Naive thymus-derived CD8-positive, alpha-beta T cell (primary cell): ENCODE data around the gene MAP2K7. TPM values are rescaled to one million over a fixed set of nuclear protein-coding genes. Genes with fewer than 3 reads are reported as not detected.
"Not testable (repeated sequence)": the region's sequence is repeated elsewhere in the genome, so short reads cannot be mapped to it uniquely, and the experiment has no call there.

Source experiments
- ATAC-seq, 2 donors: fragments of 150-1000 bp; cut with Tn5 transposase in 1 of 2; sonication (Bioruptor Pico), chemical (Tn5 transposase) in 1 of 2; 1 replicate in 1 of 2; 2 replicates in 1 of 2; pipeline ENCODE4 v1.10.0; 2021; ENCODE audit warnings: mild to moderate bottlenecking in 2 of 2, moderate library complexity in 2 of 2
- POLR2A ChIA-PET: fragments of 350-600 bp; sonication (Branson Sonifier 250); formaldehyde crosslinking; loops from one replicate; lab custom pipeline; 2021; ENCODE audit warnings: antibody characterized with exemption; lab: Charles Lee
- DNase-seq, 10 donors: peaks; one replicate each; pipeline versions ENCODE4 v3.0.0 to v3.0.0-alpha.2; 2020 to 2022
- H3K27ac Mint-ChIP-seq, 10 donors: one replicate each; pipeline ENCODE4 v1.8.0; 2020 to 2022; ENCODE audit warnings: mild to moderate bottlenecking in 10 of 10, mixed read lengths in 10 of 10, moderate library complexity in 4 of 10, inconsistent platforms in 1 of 10
- H3K27me3 Mint-ChIP-seq, 5 donors: one replicate each; pipeline ENCODE4 v1.8.0; 2021 to 2022; ENCODE audit warnings: mixed read lengths in 5 of 5
- H3K36me3 Mint-ChIP-seq, 3 donors: one replicate each; pipeline ENCODE4 v1.8.0; 2020 to 2022; ENCODE audit warnings: mixed read lengths in 3 of 3, mild to moderate bottlenecking in 2 of 3, inconsistent platforms in 1 of 3
- H3K4me1 Mint-ChIP-seq, 4 donors: one replicate each; pipeline ENCODE4 v1.8.0; 2021 to 2022; ENCODE audit warnings: mixed read lengths in 4 of 4
- H3K4me3 Mint-ChIP-seq, 10 donors: one replicate each; pipeline ENCODE4 v1.8.0; 2020 to 2022; ENCODE audit warnings: mild to moderate bottlenecking in 10 of 10, mixed read lengths in 10 of 10, moderate library complexity in 6 of 10, inconsistent platforms in 1 of 10
- H3K9me3 Mint-ChIP-seq, 9 donors: one replicate each; pipeline ENCODE4 v1.8.0; 2020 to 2022; ENCODE audit warnings: mixed read lengths in 9 of 9, mild to moderate bottlenecking in 3 of 9, inconsistent platforms in 1 of 9, moderate library complexity in 1 of 9
- polyA plus RNA-seq, 3 donors: library from polyadenylated mRNA; unstranded; fragments of 300-500 nt; fragmentation: Illumina TruSeq; gene quantifications; one replicate each; pipeline ENCODE4 v1.2.3, GENCODE V29; 2021
- total RNA-seq, 8 experiments: library from RNA in 2 of 8; stranded (reverse) in 2 of 8; gene quantifications; one replicate each; pipeline ENCODE4 v1.2.3 and lab custom pipeline; 2021 to 2026

The MAP2K7 gene
- total and polyA plus RNA-seq, 5 experiments from 2014 or later = 1.8 to 86.9 (median 5.1) TPM

- ATAC-seq (peak; percentile 46 to 52), DNase-seq (peak; percentile 74 to 92 (median 82))
- peak overlapping the region; percentile 88 to 98 (median 95) for H3K4me3 Mint-ChIP-seq
- POLR2A ChIA-PET = interaction anchor here (0.6 to 4.8 kb wide), 17 partner anchors 14 to 533 kb away, joined by 3 to 66 read pairs (median 4); partner anchors contain the start of genes CTXN1, ELAVL1, MAP2K7 and PET100
- H3K4me1 Mint-ChIP-seq = peaks cover 16 to 41% (median 28%) of the 10 kb centered on the region in 4 donors
- peak overlapping the region; percentile 90 to 98 (median 96) for H3K27ac Mint-ChIP-seq
- no peaks in the 10 kb centered on the region for H3K9me3 Mint-ChIP-seq
- H3K27me3 Mint-ChIP-seq = no peaks in the 10 kb centered on the region
- peaks cover 0 to 20% (median 7%) of the 10 kb centered on the region in 3 donors for H3K36me3 Mint-ChIP-seq
These were observed 40.6 kb downstream of the MAP2K7 start for GRCh38 chr19:7944177-7944761.

GRCh38 chr19:7947939-7948338 is 44.3 kb downstream of the MAP2K7 start:
- Mint-ChIP-seq H3K27me3 (no peaks in the 10 kb centered on the region), H3K27ac (no peak overlapping the region), H3K4me3 (no peak overlapping the region), H3K9me3 (no peaks in the 10 kb centered on the region), H3K4me1 (peaks cover 8 to 14% (median 12%) of the 10 kb centered on the region in 4 donors), H3K36me3 (peaks cover 0 to under 1% (median 0%) of the 10 kb centered on the region in 3 donors)
- POLR2A ChIA-PET = no interaction called here
- ATAC-seq (no peak), DNase-seq (no peak)

- DNase-seq = no peak
- H3K27ac Mint-ChIP-seq = no peak overlapping the region
- H3K4me1 Mint-ChIP-seq = no peaks in the 10 kb centered on the region
- no peaks in the 10 kb centered on the region for H3K27me3 Mint-ChIP-seq
- POLR2A ChIA-PET = interaction anchor here (0.7 kb wide), 1 partner anchor 1005 kb away, joined by 4 read pairs; no protein-coding TSS in a partner anchor
- no peak for ATAC-seq
- peaks cover 0 to 4% (median 0%) of the 10 kb centered on the region in 3 donors for H3K36me3 Mint-ChIP-seq
- H3K4me3 Mint-ChIP-seq = no peak overlapping the region
- H3K9me3 Mint-ChIP-seq = no peaks in the 10 kb centered on the region
These were observed 49.4 kb downstream of the MAP2K7 start for GRCh38 chr19:7953060-7953459.

- no peak overlapping the region for H3K27ac Mint-ChIP-seq
- ATAC-seq = no peak
- no peak overlapping the region for H3K4me3 Mint-ChIP-seq
- no peaks in the 10 kb centered on the region for H3K9me3 Mint-ChIP-seq
- peaks cover 0 to 4% (median 0%) of the 10 kb centered on the region in 3 donors for H3K36me3 Mint-ChIP-seq
- no peaks in the 10 kb centered on the region for H3K27me3 Mint-ChIP-seq
- POLR2A ChIA-PET = no interaction called here
- H3K4me1 Mint-ChIP-seq = no peaks in the 10 kb centered on the region
- no peak for DNase-seq
These were observed 49.9 kb downstream of the MAP2K7 start for GRCh38 chr19:7953576-7953975.

- no peaks in the 10 kb centered on the region for H3K9me3 Mint-ChIP-seq
- no peak for DNase-seq
- H3K27me3 Mint-ChIP-seq = no peaks in the 10 kb centered on the region
- H3K36me3 Mint-ChIP-seq = peaks cover 0 to 11% (median 0%) of the 10 kb centered on the region in 3 donors
- no peaks in the 10 kb centered on the region for H3K4me1 Mint-ChIP-seq
- ATAC-seq = no peak
- H3K27ac Mint-ChIP-seq = peak overlapping the region in 1 of 10 donors; percentile 49
- H3K4me3 Mint-ChIP-seq = no peak overlapping the region
- POLR2A ChIA-PET = no interaction called here
These were observed 52.0 kb downstream of the MAP2K7 start for GRCh38 chr19:7955696-7956095.

- ATAC-seq (no peak), DNase-seq (no peak)
- peaks cover 0 to 32% (median 2%) of the 10 kb centered on the region in 3 donors for H3K36me3 Mint-ChIP-seq
- no peaks in the 10 kb centered on the region for H3K9me3 Mint-ChIP-seq
- no peak overlapping the region for H3K4me3 Mint-ChIP-seq
- peak overlapping the region in 2 of 10 donors; percentile 4 to 37 for H3K27ac Mint-ChIP-seq
- POLR2A ChIA-PET = interaction anchor here (0.7 kb wide), 1 partner anchor 16 kb away, joined by 3 read pairs; no protein-coding TSS in a partner anchor
- H3K27me3 Mint-ChIP-seq = no peaks in the 10 kb centered on the region
- H3K4me1 Mint-ChIP-seq = no peaks in the 10 kb centered on the region
These were observed 55.5 kb downstream of the MAP2K7 start for GRCh38 chr19:7959211-7959610.

GRCh38 chr19:7961082-7961481 is 57.4 kb downstream of the MAP2K7 start:
- ATAC-seq, H3K4me3 Mint-ChIP-seq, H3K4me1 Mint-ChIP-seq, H3K27ac Mint-ChIP-seq, H3K9me3 Mint-ChIP-seq, H3K27me3 Mint-ChIP-seq: not testable (repeated sequence)
- H3K36me3 Mint-ChIP-seq = peaks cover 0 to 43% (median 2%) of the 10 kb centered on the region in 3 donors
- DNase-seq = peak in 1 of 10 donors; percentile 32
- POLR2A ChIA-PET = interaction anchor here (0.6 kb wide), 1 partner anchor 358 kb away, joined by 3 read pairs; no protein-coding TSS in a partner anchor

GRCh38 chr19:7961920-7962626 is 58.4 kb downstream of the MAP2K7 start:
- Mint-ChIP-seq H3K36me3 (peaks cover 0 to 47% (median 2%) of the 10 kb centered on the region in 3 donors), H3K27me3 (no peaks in the 10 kb centered on the region), H3K4me3 (no peak overlapping the region), H3K9me3 (no peaks in the 10 kb centered on the region), H3K4me1 (no peaks in the 10 kb centered on the region), H3K27ac (peak overlapping the region in 3 of 10 donors; percentile 1 to 43 (median 6))
- POLR2A ChIA-PET = no interaction called here
- no peak for ATAC-seq
- no peak for DNase-seq

- ATAC-seq = no peak
- POLR2A ChIA-PET = no interaction called here
- Mint-ChIP-seq H3K4me3 (no peak overlapping the region), H3K27ac (peak overlapping the region in 1 of 10 donors; percentile 43), H3K4me1 (no peaks in the 10 kb centered on the region), H3K27me3 (no peaks in the 10 kb centered on the region), H3K9me3 (no peaks in the 10 kb centered on the region), H3K36me3 (peaks cover 0 to 52% (median 5%) of the 10 kb centered on the region in 3 donors)
- DNase-seq = no peak
These were observed 59.1 kb downstream of the MAP2K7 start for GRCh38 chr19:7962644-7963268.

- H3K4me1 Mint-ChIP-seq = no peaks in the 10 kb centered on the region
- ATAC-seq (no peak), DNase-seq (peak in 1 of 10 donors; percentile 52)
- H3K9me3 Mint-ChIP-seq = no peaks in the 10 kb centered on the region
- POLR2A ChIA-PET = no interaction called here
- peak overlapping the region in 1 of 10 donors; percentile 14 for H3K27ac Mint-ChIP-seq
- peaks cover 0 to 61% (median 5%) of the 10 kb centered on the region in 3 donors for H3K36me3 Mint-ChIP-seq
- H3K4me3 Mint-ChIP-seq = no peak overlapping the region
- no peaks in the 10 kb centered on the region for H3K27me3 Mint-ChIP-seq
These were observed 59.9 kb downstream of the MAP2K7 start for GRCh38 chr19:7963566-7963965.
